GM21515 (cell line): Measurements from ENCODE around the gene APMAP.

Experiments
- ATAC-seq: cut with Tn5 transposase; IDR thresholded peaks from one replicate; pipeline ENCODE4 v1.9.1; 2021; ENCODE audit not compliant: unreplicated experiment

The APMAP gene

DNA sequence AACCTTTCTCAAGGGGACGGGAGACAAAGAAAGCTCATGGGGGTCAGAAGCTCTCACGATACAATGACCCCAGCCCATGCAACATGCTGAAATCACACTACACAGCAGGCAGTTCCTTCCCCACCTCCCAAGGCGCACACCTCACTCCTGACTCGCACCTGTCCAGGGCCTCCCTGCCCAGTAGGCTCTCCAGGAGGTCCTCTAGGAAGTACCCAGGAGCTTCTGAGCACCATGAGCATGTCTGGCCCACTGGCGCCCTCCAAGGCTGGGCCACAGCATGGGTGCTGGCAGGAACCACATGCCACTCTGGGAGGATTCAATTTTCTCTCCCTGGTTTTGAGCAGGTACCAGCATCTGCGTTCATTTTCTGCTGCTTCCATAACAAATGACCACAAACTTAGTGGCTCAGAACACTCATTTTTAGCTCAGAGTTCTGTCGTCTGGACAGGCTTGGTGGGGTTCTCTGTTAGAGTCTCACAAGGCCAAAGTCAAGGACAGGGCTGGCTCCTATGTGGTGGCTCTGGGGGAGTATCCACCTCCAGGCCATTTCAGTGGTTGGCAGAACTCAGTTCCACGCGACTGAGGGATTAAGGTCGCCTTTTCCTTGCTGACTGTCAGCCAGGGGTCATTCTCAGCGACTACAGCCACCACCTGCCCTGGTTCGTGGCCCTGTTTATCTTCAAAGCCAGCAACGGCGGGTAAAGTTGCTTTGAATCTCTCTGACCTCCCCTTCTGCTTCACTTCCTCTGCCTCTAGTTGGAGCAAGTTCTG is 32.7 kb upstream of the APMAP start:
- ATAC-seq = no peak

DNA sequence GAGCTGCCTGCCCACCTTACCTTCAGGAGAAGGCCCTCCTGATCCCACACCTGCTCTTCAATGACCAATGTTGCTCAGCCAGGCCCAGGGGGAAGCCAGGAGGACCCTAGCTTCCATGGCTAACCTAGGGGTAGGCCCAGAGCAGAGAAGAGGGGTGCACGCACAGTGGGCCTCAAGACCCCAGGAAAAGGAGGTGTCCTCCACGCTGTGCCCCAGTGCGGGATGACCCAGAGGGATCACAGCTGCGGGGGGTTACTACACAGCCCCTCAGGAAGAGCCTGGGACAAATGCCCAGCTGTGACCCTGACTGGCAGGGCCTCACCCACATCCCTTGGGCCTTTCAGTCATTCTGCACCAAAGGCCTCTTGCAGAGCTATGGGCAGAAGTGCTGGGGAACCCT is 31.6 kb upstream of the APMAP start:
- no peak for ATAC-seq

DNA sequence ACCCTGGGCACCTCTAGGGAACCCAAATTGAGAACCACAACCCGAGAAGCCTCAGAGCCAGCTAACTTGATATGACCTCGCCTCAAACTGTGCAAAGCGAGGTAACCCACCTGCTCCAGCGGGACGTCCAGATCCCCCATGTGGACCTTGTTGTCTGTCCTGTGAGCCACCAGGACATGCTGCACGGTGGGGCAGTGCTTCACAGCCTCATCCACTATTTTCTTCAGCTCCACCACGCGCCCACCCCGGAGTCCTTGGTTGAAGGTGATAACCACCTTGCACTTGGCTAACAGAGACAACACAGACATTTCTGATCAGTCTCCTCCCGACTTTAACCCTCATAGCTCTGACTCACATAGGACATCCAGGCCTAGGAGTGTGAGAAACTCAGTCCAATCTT is 30.8 kb upstream of the APMAP start:
- no peak for ATAC-seq

GRCh38 chr20:25022680-25023079 is 30.1 kb upstream of the APMAP start:
- no peak for ATAC-seq

DNA sequence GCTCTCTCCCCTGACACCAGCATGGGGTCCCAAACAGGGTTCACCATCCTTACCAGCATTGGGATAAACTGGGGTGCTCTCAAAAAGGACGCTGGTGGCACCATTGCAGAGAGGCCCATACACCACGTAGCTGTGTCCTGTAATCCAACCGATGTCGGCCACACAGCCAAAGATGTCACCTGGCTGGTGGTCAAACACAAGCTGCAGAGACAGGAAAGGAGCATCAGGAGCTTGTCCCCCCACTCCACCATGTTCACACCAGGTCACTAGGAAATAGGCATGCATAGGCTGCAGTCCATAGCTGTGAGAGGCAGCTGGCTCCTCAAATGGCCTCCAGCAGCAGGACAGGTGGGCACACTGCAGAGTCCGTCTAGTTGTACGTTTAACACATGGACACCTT is 28.8 kb upstream of the APMAP start:
- ATAC-seq = no peak

GRCh38 chr20:25020901-25021301 is 28.4 kb upstream of the APMAP start:
- no peak for ATAC-seq

GRCh38 chr20:25020345-25020744 is 27.8 kb upstream of the APMAP start:
- ATAC-seq = no peak

DNA sequence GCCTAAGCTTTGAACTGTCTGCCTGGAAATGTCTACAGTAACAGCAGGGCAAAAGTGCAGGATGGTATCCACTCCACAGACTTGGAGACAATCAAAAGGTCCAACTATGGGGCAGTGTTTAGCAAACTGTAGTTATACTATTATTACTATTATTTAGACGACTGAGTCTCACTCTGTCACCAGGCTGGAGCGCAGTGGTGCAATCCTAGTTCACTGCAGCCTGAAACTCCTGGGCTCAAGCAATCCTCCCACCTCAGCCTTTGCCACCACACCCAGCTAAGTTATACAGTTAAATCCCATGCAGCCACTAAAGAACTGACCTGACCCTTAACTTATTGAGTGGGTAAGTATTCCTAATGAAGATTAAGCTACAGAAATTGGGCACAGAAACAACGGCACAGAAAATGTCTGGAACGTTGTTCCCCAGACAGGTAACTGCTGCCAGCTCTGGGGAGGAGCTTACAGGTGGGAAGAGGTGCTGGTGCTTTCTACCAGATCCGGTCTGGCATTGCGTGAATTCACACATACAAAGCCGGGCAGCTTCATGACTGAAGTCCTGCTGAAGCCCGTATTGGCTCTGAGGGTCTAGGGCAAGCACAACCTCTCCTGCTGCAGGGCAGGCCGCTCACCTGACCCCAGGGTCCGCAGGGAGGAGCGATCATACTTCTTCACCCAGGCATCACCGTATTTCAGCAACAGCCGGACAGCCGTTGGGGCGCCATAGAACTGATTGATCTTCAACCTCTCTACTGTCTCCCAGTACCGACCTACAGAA is 27.0 kb upstream of the APMAP start:
- no peak for ATAC-seq

- no peak for ATAC-seq
These were observed 26.3 kb upstream of the APMAP start for GRCh38 chr20:25018841-25019240.

DNA sequence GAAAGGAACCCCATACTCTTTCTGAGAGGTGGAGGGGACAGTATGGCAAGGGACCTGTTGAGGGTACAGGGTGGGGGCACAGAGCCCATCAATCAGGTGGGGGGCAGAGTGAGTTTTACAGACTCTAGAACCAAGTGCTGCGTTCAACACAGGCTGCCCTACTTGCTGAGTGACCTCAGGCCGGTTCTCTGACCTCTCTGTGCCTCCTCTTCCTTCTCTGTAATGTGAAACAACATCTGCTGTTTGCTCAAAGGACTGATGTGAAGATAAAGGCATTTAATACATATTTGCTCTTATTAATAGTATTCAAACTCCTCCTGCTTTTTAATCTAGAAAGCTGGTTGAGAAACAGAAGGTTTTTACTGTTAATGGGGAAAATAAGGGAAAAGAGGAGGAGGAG is 25.9 kb upstream of the APMAP start:
- no peak for ATAC-seq

DNA sequence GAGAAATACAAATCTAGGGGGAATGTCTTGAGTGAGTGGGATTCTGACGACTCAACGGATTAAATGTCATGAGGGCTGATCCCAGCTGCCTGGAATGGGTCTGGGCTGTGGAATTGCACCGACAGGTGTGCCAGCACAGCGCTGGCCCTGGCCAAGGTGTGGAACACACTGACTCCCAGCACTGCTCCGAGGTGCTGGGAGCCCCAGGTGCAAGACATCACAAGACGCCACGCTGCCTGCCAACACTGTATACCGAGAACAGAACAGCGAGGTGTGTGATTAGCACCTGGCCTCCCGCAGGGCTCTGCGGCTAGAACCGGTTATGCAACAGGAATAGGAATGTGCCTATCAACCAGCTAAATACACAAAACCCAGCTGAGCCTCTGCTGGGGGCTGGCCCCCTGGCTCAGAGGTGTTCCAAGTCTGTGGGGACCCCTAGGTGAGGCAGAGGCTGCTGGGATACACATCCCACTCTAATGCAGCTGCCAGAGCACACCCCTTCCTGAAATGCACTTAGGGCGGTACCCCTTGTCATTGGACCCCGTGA is 24.8 kb upstream of the APMAP start:
- no peak for ATAC-seq

GRCh38 chr20:25016471-25016870 is 23.9 kb upstream of the APMAP start:
- ATAC-seq = no peak

GRCh38 chr20:25015986-25016385 is 23.4 kb upstream of the APMAP start:
- ATAC-seq = no peak

- no peak for ATAC-seq
These were observed 22.3 kb upstream of the APMAP start for GRCh38 chr20:25014816-25015215.

GRCh38 chr20:25013478-25014380 is 21.2 kb upstream of the APMAP start:
- ATAC-seq = no peak

GRCh38 chr20:25012616-25013189 is 20.2 kb upstream of the APMAP start:
- ATAC-seq = no peak

- no peak for ATAC-seq
These were observed 19.3 kb upstream of the APMAP start for GRCh38 chr20:25011831-25012241.

DNA sequence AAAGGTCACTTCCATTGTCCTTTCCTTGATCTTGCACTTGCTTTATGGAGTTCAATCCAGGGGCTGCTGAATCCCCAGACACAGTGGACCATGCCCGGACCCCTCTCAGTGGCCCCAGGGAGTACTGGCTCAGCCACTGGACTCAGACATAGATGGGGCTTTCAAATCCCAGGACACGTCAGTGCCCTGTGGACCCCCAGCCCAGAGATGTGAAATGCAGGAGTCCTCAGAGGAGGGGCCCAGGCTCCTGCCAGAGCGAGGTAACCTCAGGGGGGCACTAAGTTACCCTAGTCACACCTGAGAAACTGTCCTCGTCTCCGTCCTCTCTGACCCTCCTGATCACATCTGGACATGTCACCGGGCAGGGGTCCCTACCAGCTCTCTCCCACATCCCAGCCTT is 18.7 kb upstream of the APMAP start:
- ATAC-seq = no peak

DNA sequence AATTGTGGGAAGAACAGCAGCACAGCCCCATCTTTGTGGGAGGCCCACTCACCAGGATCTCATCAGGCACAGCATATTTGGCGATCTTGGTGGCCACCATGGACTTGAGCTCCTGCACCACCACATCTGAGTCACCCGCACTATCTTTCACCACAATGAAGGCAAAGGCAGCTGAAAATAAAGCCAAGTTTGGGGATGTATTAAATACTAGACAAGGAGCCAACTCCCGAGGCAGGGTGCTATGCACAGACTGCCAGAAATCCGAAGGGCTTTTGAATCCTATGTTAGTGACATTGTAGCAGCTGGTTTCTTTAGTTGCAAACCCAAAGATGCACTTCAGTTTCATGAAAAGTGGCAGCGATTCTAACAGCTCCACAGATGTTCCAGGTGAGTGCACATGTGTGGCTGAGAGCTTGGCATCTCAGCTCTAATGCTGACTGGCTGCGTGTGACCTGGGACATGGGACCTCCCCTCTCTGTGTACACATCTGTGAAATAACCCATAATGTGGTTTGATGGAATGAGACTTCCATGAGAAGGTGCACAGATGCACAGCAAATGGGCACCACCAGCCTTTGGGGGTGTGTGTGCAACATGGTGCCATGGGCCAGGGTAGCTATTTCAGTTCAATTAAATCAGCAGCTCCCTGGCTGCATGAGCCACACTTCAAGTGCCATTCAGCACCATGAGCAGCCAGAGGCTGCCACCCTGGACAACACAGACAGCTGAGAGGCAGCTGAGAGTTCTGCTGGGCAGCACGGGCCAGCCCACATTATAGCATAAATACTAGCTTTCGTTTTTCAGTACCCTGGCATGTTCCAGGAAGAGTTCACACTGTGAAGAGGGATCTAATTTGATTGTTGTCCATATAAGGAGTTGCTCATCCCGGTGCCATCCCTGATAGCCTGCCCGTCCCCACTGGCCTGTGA is 16.9 kb upstream of the APMAP start:
- no peak for ATAC-seq
